Kidney (tissue), 14 donors: ENCODE data around the gene MSH5. TPM values are rescaled to one million over a fixed set of nuclear protein-coding genes. Genes with fewer than 3 reads are reported as not detected.

Experiments
- DNase-seq, 5 donors: peaks; one replicate each; pipeline ENCODE4 v3.0.0-alpha.2; 2013 to 2020
- FAIRE-seq: peaks from 2 replicates; lab custom pipeline; 2012; peaks lifted over from hg19 to GRCh38; lab: Jason Lieb, UNC
- H3K27ac ChIP-seq, 2 donors: one replicate each; pipeline ENCODE4 v1.7.0; 2013; ENCODE audit warnings: low read depth in 2 of 2, low read length in 2 of 2, inconsistent platforms in 1 of 2
- H3K27me3 ChIP-seq: one replicate; pipeline ENCODE4 v1.7.1; 2013; ENCODE audit warnings: low read length, inconsistent platforms; ENCODE audit not compliant: control insufficient read depth, insufficient read depth
- H3K36me3 ChIP-seq, 3 donors: one replicate each; pipeline versions ENCODE4 v1.7.0 to v1.7.1; 2013; ENCODE audit warnings: low read length in 3 of 3, control low read depth in 1 of 3, inconsistent platforms in 1 of 3; ENCODE audit not compliant: insufficient read depth in 3 of 3, control insufficient read depth in 2 of 3
- H3K4me1 ChIP-seq, 3 donors: one replicate each; pipeline versions ENCODE4 v1.7.0 to v1.7.1; 2013; ENCODE audit warnings: low read length in 3 of 3, inconsistent platforms in 1 of 3, low read depth in 1 of 3; ENCODE audit not compliant: control insufficient read depth in 2 of 3, insufficient read depth in 2 of 3
- H3K4me3 ChIP-seq, 3 donors: one replicate each; pipeline versions ENCODE4 v1.7.0 to v1.8.1; 2013; ENCODE audit warnings: low read length in 3 of 3, control low read depth in 1 of 3, inconsistent platforms in 1 of 3
- H3K9ac ChIP-seq, 3 donors: one replicate each; pipeline versions ENCODE4 v1.7.0 to v1.7.1; 2013; ENCODE audit warnings: low read length in 3 of 3, control low read depth in 1 of 3, inconsistent platforms in 1 of 3
- H3K9me3 ChIP-seq, 3 donors: one replicate each; pipeline versions ENCODE4 v1.7.0 to v1.7.1; 2013; ENCODE audit warnings: low read length in 3 of 3, control low read depth in 1 of 3, inconsistent platforms in 1 of 3; ENCODE audit not compliant: control insufficient read depth in 2 of 3, insufficient read depth in 1 of 3
- intact Hi-C: fragments of 100-400 bp; cut with DNase I; formaldehyde crosslinking; loops from one replicate; pipeline ENCODE4 v1.11.1; 2022
- polyA plus RNA-seq: library from polyadenylated mRNA; stranded (reverse); fragments of 350-450 nt; fragmentation: Illumina TruSeq; extraction: RNeasy Lipid Tissue Mini Kit (QIAGEN cat#74804); gene quantifications from one replicate; pipeline ENCODE4 v1.2.3, GENCODE V29; 2014; ENCODE audit warnings: low read depth, low replicate concordance; ENCODE audit not compliant: insufficient read depth
- total RNA-seq: library from RNA; stranded (reverse); fragmentation: NEBNext Ultra II Directional; extraction: Animal tissue kit (Norgen Biotek cat#: 25700); gene quantifications from one replicate; pipeline ENCODE4 v1.2.1, GENCODE V29; 2021
- TF ChIP-seq, protein P1 (sequence below): IDR thresholded peaks from 3 replicates; pipeline ENCODE4 v1.5.1; 2012; ENCODE audit warnings: mild to moderate bottlenecking, moderate library complexity, borderline replicate concordance; ENCODE audit not compliant: insufficient read depth; ENCODE audit errors: extremely low read depth
- donor health status: control.
- donor health status: control.
- donor health status: control.
- donor health status: control.
- donor health status: control.
- donor health status: DM: yes; HTN: yes; CAD: no.
- donor health status: Normal renal cell carcinoma (clear cell type).

The MSH5 gene
- total and polyA plus RNA-seq, 2 donors from 2014 or later = 14.4 to 23.7 TPM

DNA sequence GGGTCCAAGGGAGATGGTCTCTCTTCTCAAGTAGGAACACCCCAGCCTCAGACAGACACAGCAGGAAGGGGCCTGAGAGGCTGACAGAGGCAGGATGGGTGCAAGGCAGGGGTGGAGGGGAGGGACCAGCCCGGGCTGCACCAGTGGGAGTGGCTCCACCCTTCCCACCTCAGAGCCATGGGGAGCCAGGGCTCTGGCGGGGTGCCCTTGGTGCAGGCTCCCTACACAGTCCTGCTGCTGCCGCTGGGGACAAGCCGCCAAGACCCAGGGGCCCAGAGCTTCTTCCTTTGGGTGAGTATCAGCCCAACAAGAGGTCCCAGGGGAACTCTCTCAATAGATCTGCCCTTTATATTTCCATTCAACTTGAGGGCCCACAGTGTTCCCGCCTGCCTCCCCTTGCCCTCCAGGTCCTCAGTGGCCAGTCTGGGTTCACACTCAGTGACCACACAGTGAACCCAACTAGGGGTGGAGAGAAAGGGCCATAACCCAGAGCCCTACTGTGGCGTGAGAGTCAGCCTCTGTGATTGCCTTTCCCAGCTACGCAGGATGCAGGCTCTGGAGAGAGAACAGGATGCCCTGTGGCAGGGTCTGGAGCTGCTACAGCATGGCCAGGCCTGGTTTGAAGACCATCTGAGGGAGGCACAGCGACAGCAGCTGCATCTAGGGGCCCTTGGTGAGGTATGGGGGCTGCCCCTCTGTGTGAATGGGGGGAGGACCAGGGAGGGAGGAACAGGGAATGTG lies 23.2 kb downstream of the MSH5 start:
- Histone ChIP-seq H3K9me3 (no peaks in the 10 kb centered on the region), H3K27me3 (no peaks in the 10 kb centered on the region), H3K4me3 (no peak overlapping the region), H3K9ac (no peak overlapping the region), H3K4me1 (peaks cover 0 to 7% (median 0%) of the 10 kb centered on the region in 3 donors), H3K27ac (no peak overlapping the region), H3K36me3 (no peaks in the 10 kb centered on the region)
- TF ChIP-seq, protein P1, sequence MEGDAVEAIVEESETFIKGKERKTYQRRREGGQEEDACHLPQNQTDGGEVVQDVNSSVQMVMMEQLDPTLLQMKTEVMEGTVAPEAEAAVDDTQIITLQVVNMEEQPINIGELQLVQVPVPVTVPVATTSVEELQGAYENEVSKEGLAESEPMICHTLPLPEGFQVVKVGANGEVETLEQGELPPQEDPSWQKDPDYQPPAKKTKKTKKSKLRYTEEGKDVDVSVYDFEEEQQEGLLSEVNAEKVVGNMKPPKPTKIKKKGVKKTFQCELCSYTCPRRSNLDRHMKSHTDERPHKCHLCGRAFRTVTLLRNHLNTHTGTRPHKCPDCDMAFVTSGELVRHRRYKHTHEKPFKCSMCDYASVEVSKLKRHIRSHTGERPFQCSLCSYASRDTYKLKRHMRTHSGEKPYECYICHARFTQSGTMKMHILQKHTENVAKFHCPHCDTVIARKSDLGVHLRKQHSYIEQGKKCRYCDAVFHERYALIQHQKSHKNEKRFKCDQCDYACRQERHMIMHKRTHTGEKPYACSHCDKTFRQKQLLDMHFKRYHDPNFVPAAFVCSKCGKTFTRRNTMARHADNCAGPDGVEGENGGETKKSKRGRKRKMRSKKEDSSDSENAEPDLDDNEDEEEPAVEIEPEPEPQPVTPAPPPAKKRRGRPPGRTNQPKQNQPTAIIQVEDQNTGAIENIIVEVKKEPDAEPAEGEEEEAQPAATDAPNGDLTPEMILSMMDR = no peak
- peak in 1 of 5 donors; percentile 64 for DNase-seq
- FAIRE-seq = no peak
- intact Hi-C loops = no loop called here

DNA sequence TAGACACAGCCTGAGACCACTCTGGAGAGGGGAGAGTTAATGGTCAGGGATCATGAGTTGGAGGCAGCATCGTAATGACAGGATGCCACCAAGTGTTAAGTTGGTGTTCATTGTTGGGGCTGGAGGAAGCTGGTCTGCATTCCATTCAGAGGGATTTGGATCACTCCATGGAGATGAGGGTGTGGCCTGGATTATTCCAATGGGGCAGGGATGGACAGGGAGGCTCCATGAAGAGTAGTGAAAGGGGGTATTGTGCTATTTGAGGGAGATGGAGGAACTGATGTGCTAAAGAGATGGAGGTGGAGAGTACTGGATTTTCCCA lies 23.8 kb downstream of the MSH5 start:
- Histone ChIP-seq H3K9me3 (no peaks in the 10 kb centered on the region), H3K9ac (no peak overlapping the region), H3K4me1 (peaks cover 0 to 7% (median 0%) of the 10 kb centered on the region in 3 donors), H3K36me3 (no peaks in the 10 kb centered on the region), H3K27me3 (no peaks in the 10 kb centered on the region), H3K4me3 (peak overlapping the region in 1 of 3 donors; percentile 6), H3K27ac (no peak overlapping the region)
- FAIRE-seq (no peak), DNase-seq (peak in 4 of 5 donors; percentile 27 to 76 (median 44))
- intact Hi-C loops = no loop called here
- TF ChIP-seq, protein P1 = no peak

DNA sequence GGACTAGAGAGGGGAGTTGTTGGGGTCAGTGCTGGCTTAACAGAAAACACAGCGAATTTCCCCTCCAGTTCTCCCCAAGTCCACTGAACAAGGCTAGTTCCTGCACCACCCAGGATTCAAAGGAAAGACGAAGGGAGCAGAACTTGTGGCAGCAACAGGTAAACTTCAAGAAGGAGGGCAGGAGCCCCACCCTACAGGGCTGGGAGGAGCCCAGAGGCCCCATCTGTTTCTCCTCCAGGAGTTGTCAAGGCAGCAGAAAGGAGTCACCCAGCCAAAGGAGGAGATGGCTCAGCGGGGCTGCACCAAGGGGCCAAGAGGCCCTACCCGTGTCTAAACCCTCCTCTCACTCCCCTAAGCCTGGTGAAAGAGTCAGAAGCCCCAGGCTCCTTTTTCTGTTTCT lies 24.4 kb downstream of the MSH5 start:
- intact Hi-C loops = no loop called here
- Histone ChIP-seq H3K4me1 (peaks cover 0 to 7% (median 0%) of the 10 kb centered on the region in 3 donors), H3K27ac (no peak overlapping the region), H3K9me3 (no peaks in the 10 kb centered on the region), H3K36me3 (no peaks in the 10 kb centered on the region), H3K9ac (no peak overlapping the region), H3K4me3 (no peak overlapping the region), H3K27me3 (no peaks in the 10 kb centered on the region)
- no peak for FAIRE-seq
- TF ChIP-seq, protein P1 = no peak
- DNase-seq = peak in 1 of 5 donors; percentile 34
